A673 (cell line): ENCODE measurements around the gene OXCT2.

Source experiments
- EZH2 ChIP-seq: fragments of 200-600 bp; sonication (generic); IDR thresholded peaks from 2 replicates; pipeline ENCODE4 v1.6.1; 2017; ENCODE audit warnings: borderline replicate concordance, low read depth, mild to moderate bottlenecking, mixed read lengths, antibody characterized with exemption, low read length; ENCODE audit not compliant: poor library complexity, severe bottlenecking
- TF ChIP-seq, protein P1 (sequence below): fragments of 300-800, 200-600 bp; sonication (generic); conservative IDR thresholded peaks from 2 replicates; pipeline ENCODE4 v1.5.1; 2017; ENCODE audit warnings: low read depth, mild to moderate bottlenecking, antibody characterized with exemption, low read length, moderate library complexity, mixed read lengths

DNA sequence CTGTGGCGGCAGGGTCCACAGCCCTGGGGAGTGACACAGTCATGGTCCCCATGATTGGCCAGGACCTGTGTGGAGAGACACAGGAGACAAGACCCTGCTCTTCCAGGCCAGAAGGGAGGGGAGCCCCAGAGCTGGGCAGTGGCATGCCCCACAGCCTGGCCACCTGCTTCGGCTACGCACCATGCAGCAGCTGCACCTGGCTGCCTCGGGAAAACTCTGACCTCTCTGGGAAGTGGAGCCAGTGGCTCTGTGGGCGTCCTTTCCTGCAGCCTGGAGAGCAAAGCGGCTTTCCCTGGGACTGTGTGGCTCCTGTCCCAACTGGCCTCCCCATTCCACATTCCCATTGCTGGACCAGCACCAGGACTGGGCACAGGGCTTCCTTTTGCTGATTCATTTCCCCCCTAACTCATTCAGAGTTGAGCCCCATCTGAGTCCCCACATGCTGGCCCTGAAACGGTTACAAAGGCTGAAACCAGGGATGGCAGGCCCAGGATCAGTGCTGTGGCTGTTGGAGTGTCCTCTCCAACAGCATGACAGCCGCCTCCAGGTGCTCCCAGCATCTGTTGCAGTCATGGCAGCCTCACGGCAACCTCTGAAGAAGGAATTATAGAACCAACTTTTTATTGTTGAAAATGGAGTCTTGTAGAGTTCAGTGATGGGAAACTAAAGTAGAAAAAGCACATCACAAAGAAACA lies 15.0 kb downstream of the OXCT2 start:
- TF ChIP-seq EZH2 = no peak
- TF ChIP-seq, protein P1, sequence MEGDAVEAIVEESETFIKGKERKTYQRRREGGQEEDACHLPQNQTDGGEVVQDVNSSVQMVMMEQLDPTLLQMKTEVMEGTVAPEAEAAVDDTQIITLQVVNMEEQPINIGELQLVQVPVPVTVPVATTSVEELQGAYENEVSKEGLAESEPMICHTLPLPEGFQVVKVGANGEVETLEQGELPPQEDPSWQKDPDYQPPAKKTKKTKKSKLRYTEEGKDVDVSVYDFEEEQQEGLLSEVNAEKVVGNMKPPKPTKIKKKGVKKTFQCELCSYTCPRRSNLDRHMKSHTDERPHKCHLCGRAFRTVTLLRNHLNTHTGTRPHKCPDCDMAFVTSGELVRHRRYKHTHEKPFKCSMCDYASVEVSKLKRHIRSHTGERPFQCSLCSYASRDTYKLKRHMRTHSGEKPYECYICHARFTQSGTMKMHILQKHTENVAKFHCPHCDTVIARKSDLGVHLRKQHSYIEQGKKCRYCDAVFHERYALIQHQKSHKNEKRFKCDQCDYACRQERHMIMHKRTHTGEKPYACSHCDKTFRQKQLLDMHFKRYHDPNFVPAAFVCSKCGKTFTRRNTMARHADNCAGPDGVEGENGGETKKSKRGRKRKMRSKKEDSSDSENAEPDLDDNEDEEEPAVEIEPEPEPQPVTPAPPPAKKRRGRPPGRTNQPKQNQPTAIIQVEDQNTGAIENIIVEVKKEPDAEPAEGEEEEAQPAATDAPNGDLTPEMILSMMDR = no peak
